GM13977 (cell line): ENCODE measurements around the gene TSPAN1.

Experiments used
- DNase-seq: peaks from one replicate; pipeline ENCODE4 v3.0.0; 2012; ENCODE audit warnings: low spot score
- CTCF ChIP-seq: IDR thresholded peaks from 2 replicates; pipeline ENCODE4 v1.5.1; 2012; ENCODE audit warnings: mild to moderate bottlenecking, control low read depth; ENCODE audit not compliant: insufficient read depth; ENCODE audit errors: extremely low read depth, missing control alignments
- in situ Hi-C: fragments of 300-500 bp; cut with MboI; formaldehyde crosslinking; loops from one replicate; pipeline ENCODE4 v1.12.0; 2022; ENCODE audit warnings: low sequenced_read_pairs, low pct_unique_long_range_greater_than_20kb, mixed read lengths, inconsistent platforms; ENCODE audit not compliant: unreplicated experiment

TSPAN1 gene

GRCh38 chr1:46132529-46133180 lies 42.2 kb upstream of the TSPAN1 start, which contains the start of gene PIK3R3:
PIK3R3 (minus strand) TSS chr1:46132629; CDS start chr1:46131952, 677 bp downstream.
- in situ Hi-C loops = no loop called here
- TF ChIP-seq CTCF = no peak
- peak; percentile 95 for DNase-seq

DNA sequence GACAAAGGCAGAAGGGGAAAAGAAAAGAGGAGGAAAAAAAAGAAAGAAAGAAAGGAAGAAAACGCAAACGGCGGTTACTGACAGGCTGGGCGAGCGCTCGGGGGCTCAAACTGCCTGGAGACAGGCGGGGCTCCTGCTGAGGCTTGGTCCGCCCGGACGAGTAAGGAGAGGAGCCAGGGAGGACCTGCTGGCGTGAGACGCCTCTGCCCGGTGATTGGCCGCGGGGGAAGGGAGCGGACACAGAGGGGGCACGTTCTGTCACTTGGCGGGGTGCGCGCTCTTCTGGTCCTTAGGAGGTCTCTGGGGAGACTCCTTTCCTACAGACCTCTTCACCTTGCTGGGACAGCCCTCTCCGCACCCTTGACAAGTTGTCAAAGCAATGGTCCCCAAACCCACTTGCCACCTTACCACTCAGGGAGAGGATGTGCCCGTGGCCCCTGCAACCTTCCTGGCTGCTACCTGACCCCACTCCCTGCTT lies 41.7 kb upstream of the TSPAN1 start:
- no peak for TF ChIP-seq CTCF
- in situ Hi-C loops = no loop called here
- peak; percentile 78 for DNase-seq

DNA sequence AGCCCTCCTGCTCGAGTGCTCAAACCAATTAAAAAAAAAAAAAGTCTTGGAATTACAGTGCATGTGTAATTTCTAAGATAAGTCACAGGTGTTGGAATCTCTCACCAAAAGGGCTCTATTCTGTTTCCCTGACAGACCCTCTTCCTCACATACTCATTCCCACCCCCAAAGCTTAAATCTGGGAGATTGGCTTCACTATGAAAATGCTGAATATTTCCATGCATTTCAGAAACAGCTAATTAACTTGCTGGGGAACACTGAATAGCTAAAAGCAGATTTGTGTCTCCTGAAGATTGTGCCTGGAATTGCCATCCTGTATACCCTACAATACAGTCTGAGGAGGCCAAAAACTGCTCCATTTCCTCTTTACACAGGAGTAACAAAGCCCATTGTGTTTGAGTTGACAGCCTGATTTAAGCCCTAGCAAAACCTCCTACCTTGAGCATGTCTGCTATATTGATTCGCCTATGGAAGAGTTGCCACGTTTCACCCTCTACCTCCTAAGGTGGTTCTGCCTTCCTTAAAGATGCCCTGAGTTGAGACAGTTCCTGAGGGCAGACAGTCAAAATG lies 41.0 kb upstream of the TSPAN1 start:
- in situ Hi-C loops = no loop called here
- no peak for DNase-seq
- no peak for TF ChIP-seq CTCF

DNA sequence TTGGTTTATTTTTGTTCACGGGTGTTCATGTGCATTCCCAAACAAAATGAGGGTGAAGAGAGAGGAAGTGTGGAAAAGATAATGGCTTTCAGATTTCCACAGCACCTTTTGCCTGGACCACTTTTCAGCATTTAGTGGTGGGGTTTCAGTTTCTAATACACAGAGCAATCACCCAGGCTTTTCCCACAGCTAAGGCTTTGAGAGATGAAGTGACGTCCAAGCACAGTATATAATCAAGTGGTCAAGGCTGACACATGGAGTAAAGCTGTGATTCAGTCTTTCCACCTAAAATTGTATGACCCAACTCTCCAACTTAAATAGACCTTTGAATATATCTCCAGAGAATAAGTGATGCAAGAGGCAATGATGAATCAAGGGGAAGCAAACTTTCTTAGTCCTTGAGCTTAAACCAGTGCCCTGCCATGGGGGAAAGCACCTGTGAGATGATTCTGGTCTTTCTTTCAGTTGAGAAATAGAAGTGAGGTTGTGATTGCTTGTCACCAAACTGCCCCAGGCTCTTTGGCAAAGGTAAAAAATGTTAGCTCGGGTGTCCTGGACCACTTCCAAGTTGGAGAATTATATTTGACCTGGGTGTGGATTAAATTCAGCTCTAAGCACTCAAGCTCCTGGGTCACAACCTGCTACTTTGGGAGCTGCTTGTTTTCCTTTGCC lies 40.1 kb upstream of the TSPAN1 start:
- no peak for TF ChIP-seq CTCF
- DNase-seq = peak; percentile 54
- in situ Hi-C loops = no loop called here

GRCh38 chr1:46136711-46137110 lies 38.2 kb upstream of the TSPAN1 start:
- in situ Hi-C loops = no loop called here
- DNase-seq = no peak
- TF ChIP-seq CTCF = no peak

DNA sequence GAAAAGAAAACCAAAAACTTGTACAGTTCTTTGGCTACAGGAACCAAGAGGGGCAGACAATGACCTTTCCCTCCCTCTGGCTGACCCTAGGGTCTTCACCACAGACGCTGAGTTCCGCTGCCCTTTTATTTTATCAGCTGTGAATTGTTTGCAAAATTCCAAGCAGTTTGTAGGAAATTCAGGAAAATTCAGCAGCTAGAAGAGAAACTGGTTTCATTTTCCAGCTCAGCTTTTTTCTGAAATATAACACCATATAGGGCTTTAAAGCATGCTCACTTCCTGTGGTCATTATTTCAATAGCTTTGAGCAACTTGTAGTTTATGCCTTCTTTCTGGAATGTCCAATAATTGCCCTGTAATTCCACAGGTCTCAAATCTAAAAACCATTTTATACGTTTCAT lies 37.0 kb upstream of the TSPAN1 start:
- in situ Hi-C loops = no loop called here
- TF ChIP-seq CTCF = no peak
- no peak for DNase-seq
